GM15510 (cell line): ENCODE data around the gene TUBB2A.

Experiments
- POLR2A ChIP-seq: IDR thresholded peaks from 3 replicates; pipeline ENCODE4 v1.6.1; 2011; ENCODE audit warnings: borderline replicate concordance; ENCODE audit not compliant: insufficient read length; ENCODE audit errors: extremely low read depth

TUBB2A gene

DNA sequence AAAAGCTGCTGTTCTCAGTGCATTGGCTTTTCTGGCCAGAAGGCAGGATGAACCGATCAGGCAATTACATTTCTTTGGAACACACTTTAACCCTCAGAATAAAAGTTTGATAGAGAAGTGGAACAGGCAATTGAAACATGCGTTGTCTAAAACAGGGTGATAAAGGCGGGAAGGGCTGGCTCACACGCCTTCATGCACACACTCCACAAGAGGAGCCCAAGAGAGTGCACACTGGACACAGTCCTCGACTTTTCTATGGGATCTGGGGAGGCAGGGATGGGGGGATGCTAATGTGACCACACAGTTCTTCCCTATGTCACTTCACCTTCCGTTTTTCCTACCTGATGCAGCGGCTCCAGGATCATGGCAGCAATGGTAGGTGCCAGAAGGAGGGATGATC, 30.9 kb upstream of the TUBB2A start:
- TF ChIP-seq POLR2A: no peak

DNA sequence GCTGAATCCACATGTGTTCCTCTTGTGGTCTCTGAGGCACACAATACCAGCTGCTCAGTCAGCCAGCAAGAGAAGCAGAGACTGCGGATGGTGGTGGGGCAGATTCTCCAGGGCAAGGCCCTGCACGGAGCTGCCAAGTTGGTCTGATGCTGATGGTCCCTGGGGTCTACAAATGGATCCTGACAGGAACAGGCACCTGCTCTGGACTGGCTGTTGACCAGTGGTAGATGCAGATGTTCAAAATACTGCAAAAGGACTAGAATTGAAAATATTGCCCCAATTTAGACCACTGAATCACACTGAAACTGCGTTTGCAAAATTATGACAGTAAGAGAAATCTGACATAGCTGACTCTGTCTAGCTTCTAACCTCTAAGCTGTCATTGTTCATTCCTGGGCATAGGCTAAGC, 29.6 kb upstream of the TUBB2A start:
- no peak for TF ChIP-seq POLR2A

DNA sequence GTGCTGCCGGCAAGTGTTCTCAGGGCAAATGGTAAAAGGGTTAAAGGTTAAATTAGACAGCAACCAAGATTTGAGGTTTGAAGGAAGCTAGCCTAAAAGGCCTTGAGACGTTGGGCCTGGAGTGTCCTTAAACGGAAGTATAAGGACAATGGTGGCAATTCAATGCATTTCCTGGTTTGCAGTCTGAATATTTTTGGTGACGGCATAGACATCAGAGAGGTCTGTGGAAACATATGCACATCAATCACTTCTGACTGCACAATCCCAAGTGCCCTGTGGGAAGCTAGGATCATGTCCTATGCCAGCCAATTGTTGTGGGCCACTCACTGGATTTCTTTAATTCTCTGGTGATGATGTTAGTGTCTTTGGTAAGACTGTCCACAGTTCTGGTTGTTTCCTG, 25.7 kb upstream of the TUBB2A start:
- no peak for TF ChIP-seq POLR2A

DNA sequence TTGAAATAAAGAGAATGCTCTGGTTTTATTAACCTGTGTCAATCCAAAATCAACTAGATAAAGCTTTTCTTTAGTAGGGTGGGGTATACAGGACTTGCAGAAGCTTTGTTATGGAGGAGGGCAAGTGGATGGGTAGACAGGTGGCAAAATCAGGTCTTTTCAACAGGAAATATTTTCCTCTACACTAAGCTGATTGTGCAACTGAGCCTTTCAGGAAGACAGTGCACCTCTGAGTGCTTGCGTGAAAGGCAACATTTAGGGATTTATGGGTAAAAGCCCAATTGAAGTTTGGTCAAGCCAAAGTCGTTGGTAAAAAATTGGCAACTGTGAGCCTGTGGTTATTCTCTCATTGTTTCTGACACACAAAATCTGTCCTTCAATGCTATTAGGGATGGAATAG, 23.8 kb upstream of the TUBB2A start:
- TF ChIP-seq POLR2A: no peak

DNA sequence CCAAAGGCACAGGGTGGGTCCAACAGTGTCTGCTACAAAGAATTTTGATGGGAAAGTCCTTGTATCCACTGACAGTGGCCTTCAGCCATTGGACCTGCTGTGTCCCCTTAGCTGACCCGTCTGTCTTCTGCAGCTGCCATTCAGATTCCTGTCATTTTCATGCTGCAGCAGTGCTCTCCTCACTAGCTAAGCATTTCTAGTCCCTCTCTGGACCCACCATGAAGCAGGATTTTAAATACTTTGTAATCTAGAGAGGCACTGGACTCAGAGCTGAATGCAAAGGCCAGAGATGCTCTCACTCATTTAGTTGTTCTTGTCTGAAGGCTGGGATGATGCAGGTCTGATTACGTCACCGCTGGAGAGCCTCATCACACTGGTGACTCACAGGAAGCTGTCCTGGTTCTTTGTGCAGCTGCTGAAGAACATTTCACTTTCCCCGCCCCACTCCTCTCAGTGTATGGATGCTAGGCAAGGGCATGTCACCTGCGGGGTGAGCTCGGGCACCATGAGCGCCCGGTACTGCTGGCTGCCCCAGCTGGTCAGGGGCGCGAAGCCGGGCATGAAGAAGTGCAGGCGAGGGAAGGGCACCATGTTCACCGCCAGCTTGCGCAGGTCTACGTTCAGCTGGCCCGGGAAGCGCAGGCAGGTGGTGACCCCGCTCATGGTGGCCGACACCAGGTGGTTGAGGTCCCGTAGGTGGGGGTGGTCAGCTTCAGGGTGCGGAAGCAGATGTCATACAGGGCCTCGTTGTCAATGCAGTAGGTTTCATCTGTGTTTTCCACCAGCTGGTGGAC, 19.4 kb upstream of the TUBB2A start:
- no peak for TF ChIP-seq POLR2A

DNA sequence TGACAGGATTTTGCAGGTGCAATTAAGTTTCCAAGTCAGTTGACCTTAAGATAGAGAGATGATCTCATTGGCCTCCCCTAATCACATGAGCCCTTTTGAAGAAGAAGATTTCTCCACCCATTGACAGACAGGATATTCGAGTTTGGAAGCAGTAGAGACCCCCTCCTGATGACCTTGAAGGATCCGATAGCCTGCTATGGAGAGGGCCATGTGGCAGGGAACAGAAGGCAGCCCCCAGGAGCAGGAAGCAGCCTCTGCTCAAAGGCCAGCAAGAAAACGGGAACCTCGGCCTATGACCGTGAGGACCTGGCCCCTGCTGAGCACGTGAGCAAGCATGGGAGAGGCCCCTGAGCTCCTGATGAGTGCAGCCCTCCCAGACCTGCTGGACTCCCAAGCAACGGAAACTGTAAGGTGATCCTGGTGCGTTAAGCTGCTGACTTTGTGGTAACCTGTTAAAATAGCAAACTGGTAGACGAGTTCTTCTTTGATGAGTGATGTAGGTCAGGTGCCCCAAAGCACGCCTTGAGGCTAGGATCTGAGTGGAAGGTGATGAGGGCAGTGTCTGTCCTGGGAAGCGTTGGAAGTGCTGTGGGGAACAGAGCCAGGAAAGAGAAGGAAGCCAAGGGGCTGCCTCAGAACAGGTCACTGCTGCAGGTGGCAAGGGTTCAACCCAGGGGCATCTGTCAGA, 18.5 kb upstream of the TUBB2A start:
- TF ChIP-seq POLR2A: no peak

DNA sequence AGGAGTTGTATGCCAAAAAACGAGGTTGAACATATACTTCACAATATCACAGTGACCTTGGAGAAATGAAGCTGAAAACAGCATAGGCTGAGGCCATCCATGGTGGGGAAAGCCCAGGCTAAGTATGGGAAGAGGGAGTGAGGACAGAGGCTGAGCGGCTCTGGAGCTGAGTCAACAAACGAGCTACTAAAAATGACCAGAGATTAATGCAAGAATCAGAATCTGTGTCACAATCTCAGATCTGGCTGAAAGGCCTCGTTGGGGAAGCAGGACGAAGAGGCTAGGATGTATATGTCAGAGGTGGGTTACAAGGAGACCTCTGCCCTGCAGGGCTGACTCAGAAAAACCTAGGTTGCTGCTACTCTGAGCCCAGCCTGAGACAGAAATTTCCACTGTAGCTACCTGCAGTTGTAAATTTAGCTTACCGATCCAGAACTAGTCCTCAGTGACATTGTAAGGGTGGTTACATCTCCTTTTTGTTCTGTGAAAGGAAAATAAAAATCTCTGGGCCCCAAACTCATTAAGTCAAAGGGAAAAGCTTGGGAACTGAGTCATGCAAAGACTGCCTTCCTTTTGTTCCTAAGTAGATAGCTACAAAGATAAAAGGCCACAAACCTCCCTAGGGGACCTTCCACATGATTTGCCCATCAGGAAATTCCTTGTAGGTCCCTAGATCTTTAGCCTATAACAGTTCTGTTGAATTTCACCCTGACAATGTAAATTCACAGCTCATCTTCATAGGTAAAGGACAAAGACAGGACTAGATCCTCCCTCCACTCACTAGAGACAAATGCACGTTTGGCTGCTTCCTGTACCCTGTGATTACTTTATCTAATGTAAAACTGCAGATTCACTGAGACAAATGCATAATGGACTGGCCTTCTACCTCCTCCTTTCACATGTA, 8.5 kb upstream of the TUBB2A start:
- no peak for TF ChIP-seq POLR2A

DNA sequence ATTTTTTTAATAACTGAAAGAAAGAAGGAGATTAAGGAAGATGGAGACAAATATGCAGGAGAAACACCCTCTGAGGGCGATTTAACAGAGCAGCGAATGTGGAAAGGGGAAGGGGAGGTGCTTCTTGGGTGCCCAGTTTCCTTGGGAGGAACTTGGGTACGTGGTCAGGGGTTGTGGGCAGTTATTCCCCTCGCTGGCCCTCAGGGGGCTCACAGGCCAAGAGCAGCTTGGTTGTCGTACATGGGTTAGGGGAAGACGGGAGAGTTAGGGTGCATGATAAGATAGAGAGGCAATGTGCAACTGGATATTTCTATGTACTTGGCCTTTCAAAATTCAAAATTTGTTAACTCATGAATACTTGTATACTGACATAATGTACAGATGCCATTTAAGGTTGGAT, 7.0 kb upstream of the TUBB2A start:
- no peak for TF ChIP-seq POLR2A

DNA sequence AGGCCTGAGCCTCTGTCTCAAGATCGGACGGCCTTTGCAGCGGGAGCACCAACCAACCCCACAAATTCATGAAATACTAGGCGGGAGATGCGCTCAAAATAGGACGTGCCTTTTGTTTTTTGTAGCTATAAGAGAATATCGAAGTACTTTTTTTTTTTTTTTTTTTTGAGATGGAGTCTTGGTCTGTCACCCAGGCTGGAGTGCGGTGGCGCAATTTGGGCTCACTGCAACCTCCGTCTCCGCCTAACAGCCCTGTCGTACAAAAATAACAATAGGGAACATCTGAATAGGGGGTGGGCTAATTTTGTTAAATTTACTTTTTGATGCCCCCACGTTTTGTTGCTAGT, 5.9 kb upstream of the TUBB2A start:
- no peak for TF ChIP-seq POLR2A

DNA sequence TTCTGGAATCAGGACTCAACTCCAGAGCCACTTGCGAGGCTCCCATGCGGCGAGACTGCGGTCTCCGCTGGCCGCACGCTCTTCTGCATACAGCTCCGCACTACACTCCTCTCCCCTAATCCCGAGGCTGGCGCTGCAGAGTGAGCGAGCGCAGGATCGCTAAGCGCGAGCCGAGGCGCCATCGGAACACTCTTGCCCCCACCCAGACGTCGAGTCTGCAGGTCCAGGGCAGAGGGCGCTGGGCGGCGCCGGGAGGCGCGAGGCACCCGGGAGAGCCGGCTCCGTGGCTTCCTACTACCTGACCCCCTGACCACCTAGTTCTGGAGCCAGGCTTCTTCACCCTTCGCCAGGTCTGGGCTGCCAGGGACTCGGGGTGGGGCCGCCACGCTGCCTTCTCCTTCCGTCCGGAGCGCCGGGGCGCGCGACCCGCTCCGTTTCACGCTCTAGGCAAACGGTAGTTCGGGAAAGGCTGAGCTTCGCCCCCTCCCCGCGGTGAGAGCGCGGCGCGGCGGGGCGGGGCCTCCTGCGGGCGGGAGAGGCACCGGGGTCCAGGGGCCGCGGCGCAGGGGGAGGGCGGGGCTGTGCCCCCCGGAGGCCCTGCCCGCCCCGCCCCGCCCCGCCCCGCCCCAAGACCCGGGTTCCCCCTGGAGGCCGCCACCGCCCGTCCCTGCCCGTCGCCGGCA, 5.4 kb upstream of the TUBB2A start:
- peak; percentile 46 for TF ChIP-seq POLR2A

DNA sequence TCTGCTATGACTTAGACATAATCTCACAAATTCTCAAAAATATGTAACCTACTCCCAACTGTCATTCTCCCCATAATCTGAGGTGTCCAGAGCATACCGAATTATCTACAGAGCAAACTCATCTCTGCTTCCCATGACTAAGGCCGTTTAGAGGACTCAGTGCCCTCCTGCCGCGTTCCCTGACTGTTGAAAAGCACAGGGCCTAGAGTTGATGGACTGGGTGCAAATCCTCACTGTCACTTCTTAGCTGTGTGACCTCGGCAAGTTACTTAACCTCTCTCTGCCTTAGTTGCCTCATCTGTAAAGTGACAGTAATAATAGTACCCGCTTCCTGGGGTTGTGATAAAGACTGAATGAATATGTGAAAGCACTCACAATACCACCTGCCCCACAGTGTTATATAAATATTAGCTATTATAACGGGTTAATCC, 4.7 kb upstream of the TUBB2A start:
- TF ChIP-seq POLR2A: no peak

DNA sequence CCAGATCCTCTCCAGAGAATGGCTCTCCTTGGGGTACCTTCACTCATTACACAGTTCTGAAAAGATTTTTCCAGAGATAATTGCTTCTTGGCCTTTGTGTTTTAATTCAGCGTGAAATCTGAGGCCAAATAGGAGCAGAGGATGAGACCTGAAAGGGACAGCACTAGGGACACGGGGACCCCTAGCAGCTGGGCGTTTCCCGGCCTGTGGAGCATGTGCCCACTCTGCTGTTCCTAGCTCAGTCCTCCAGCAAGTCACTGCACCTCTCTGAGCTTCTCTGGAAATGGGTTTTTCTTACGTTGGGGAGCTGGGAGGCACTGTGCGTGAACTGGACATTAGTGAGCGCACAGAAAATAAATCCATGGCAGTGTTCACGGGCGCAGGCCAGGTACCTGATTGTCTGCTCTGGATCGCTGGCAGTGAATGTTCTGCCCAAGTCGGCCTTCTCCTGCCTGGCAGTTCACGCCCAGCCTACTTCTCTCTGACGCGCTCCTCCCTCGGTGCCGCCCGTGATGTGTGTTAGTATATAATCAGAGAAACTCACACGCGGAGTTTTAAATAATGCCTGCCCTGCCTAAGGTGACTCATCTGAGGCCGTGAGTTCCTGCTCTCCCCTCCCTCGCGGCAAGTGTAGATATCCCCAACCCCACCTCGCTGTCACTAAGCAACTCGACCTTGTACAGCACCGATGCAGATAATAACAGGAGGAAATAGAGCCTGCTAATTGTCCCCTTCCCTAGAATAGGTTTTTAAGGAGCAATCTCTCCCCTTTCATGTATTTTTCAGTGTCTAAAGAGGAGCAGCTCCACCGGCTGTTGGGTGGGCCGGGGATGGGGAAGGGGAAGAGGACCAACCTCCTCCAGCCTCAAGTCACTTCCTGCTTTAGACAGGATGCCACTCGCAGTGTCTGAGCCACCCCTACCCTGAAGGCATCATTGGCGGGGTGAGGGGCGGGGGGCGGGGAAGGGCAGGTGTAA, 2.7 kb upstream of the TUBB2A start:
- no peak for TF ChIP-seq POLR2A

DNA sequence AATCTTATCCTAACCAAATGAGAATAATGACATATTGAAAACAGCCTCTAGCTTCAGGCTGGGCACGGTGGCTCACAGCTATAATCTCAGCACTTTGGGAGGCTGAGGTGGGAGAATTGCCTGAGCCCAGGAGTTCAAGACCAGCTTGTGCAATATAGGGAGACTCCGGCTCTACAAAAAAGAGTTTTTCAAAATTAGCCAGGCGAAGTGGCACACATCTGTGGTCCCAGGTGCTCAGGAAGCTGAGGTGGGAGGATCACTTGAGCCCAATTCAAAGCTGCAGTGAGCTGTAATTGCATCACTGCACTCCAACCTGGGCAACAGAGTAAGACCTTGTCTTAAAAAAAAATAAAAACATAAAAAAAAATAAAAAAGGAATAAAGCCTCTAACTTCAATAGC, 4.7 kb downstream of the TUBB2A start:
- TF ChIP-seq POLR2A: no peak

DNA sequence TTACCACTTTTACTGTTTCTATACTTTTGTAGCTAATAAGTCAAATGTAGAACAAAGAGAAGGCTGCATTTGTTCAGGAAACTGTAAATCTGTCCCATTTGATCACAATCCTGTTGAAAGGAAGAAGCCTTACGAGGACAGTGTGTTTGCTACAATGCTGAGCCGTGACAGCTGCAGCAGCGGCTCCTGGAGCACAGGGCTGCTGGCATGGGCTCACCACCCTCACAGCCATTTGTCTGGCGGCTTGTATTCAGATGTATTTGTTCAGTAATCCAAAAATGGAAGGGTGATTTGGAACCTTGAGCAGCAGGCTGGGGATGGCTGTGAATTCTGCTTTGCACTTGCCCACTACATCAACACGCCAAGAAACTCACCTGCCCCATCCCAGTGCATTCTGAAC, 5.7 kb downstream of the TUBB2A start:
- TF ChIP-seq POLR2A: no peak
